IMR-90 (cell line): Measurements from ENCODE around the gene MROH8. TPM values are rescaled to one million over a fixed set of nuclear protein-coding genes. Genes with fewer than 3 reads are reported as not detected.

ENCODE experiments used
- ATAC-seq: fragments of 200-7000 bp; cut with Tn5 transposase; 2 replicates; pipeline ENCODE4 v1.9.1; 2020; ENCODE audit warnings: low read depth, mild to moderate bottlenecking, moderate library complexity
- BruUV-seq: library from RNA; stranded (reverse); fragments of 400-500 nt; replicated peaks from 2 replicates; lab custom pipeline; 2021; lab: Mats Ljungman, UMichigan
- CTCF ChIA-PET: fragments of 300-600 bp; formaldehyde crosslinking; extraction: SDS; loops from one replicate; lab custom pipeline; 2021; ENCODE audit warnings: antibody characterized with exemption; lab: Yijun Ruan, JAX
- POLR2A ChIA-PET: fragments of 300-600 bp; sonication (Branson Sonifier 250); formaldehyde crosslinking; loops from one replicate; lab custom pipeline; 2022; ENCODE audit warnings: antibody characterized with exemption; ENCODE audit not compliant: unreplicated experiment; lab: Charles Lee
- DNase-seq: peaks from one replicate; pipeline ENCODE4 v3.0.0; 2013
- H2AFZ ChIP-seq: replicated peaks from 2 replicates; pipeline ENCODE3; 2013; ENCODE audit warnings: low read length, mild to moderate bottlenecking; ENCODE audit not compliant: poor library complexity
- H2AK5ac ChIP-seq: 2 replicates; pipeline ENCODE4 v1.6.1; 2013; ENCODE audit warnings: low read depth, low read length, inconsistent platforms
- H2AK9ac ChIP-seq: replicated peaks from 2 replicates; pipeline ENCODE3; 2013; ENCODE audit warnings: mild to moderate bottlenecking, low read depth, low read length, moderate library complexity; ENCODE audit not compliant: poor library complexity
- H2BK120ac ChIP-seq: 2 replicates; pipeline ENCODE4 v1.6.1; 2013; ENCODE audit warnings: low read depth, low read length, inconsistent platforms
- H2BK15ac ChIP-seq: 3 replicates; pipeline ENCODE4 v1.6.1; 2013; ENCODE audit warnings: low read depth, low read length, inconsistent platforms
- H2BK20ac ChIP-seq: 2 replicates; pipeline ENCODE4 v1.6.1; 2013; ENCODE audit warnings: low read depth, mild to moderate bottlenecking, inconsistent platforms, low read length, moderate library complexity
- H2BK5ac ChIP-seq: 2 replicates; pipeline ENCODE4 v1.6.1; 2013; ENCODE audit warnings: mild to moderate bottlenecking, low read depth, low read length, inconsistent platforms; ENCODE audit not compliant: poor library complexity, severe bottlenecking
- H3K14ac ChIP-seq: replicated peaks from 2 replicates; pipeline ENCODE4 v1.6.1; 2013; ENCODE audit warnings: low read depth, low read length, inconsistent platforms
- H3K18ac ChIP-seq: 2 replicates; pipeline ENCODE4 v1.6.1; 2013; ENCODE audit warnings: low read depth, low read length, control low read depth
- H3K23ac ChIP-seq: 2 replicates; pipeline ENCODE4 v1.6.1; 2013; ENCODE audit warnings: low read depth, low read length, inconsistent platforms
- H3K27ac ChIP-seq: 2 replicates; pipeline ENCODE4 v1.5.1; 2013; ENCODE audit warnings: mild to moderate bottlenecking, control low read depth, low read length; ENCODE audit not compliant: insufficient read depth
- H3K27me3 ChIP-seq: 2 replicates; pipeline ENCODE4 v1.6.1; 2013; ENCODE audit warnings: low read length; ENCODE audit not compliant: control insufficient read depth, insufficient read depth
- H3K36me3 ChIP-seq: 2 replicates; pipeline ENCODE4 v1.6.1; 2013; ENCODE audit warnings: low read length, mixed read lengths; ENCODE audit not compliant: control insufficient read depth, insufficient read depth
- H3K4ac ChIP-seq: 2 replicates; pipeline ENCODE4 v1.6.1; 2013; ENCODE audit warnings: low read depth, low read length, inconsistent platforms
- H3K4me1 ChIP-seq: 2 replicates; pipeline ENCODE4 v1.6.1; 2013; ENCODE audit warnings: low read length, mixed read lengths; ENCODE audit not compliant: control insufficient read depth, insufficient read depth
- H3K4me2 ChIP-seq: 2 replicates; pipeline ENCODE4 v1.6.1; 2013; ENCODE audit warnings: low read depth, mild to moderate bottlenecking, control low read depth, low read length, moderate library complexity
- H3K4me3 ChIP-seq: 2 replicates; pipeline ENCODE4 v1.5.1; 2013; ENCODE audit warnings: low read depth, mild to moderate bottlenecking, control low read depth, low read length, moderate library complexity; ENCODE audit not compliant: insufficient read depth
- H3K56ac ChIP-seq: 2 replicates; pipeline ENCODE4 v1.6.1; 2013; ENCODE audit warnings: low read length, inconsistent platforms; ENCODE audit not compliant: insufficient read depth; ENCODE audit errors: extremely low read depth
- H3K79me1 ChIP-seq, 2 experiments: 2 replicates each; pipeline ENCODE4 v1.6.1; 2013; ENCODE audit warnings: low read length in 2 of 2, inconsistent platforms in 1 of 2, low read depth in 1 of 2
- H3K9ac ChIP-seq: 2 replicates; pipeline ENCODE4 v1.6.1; 2013; ENCODE audit warnings: low read depth, low read length, control low read depth
- H3K9me1 ChIP-seq: 2 replicates; pipeline ENCODE4 v1.6.1; 2013; ENCODE audit warnings: low read length, inconsistent platforms; ENCODE audit not compliant: insufficient read depth
- H3K9me3 ChIP-seq: 2 replicates; pipeline ENCODE4 v1.6.1; 2013; ENCODE audit warnings: low read length; ENCODE audit not compliant: control insufficient read depth, insufficient read depth
- H4K20me1 ChIP-seq: 2 replicates; pipeline ENCODE4 v1.6.1; 2013; ENCODE audit warnings: low read length, inconsistent platforms; ENCODE audit not compliant: insufficient read depth
- H4K5ac ChIP-seq: 2 replicates; pipeline ENCODE4 v1.6.1; 2013; ENCODE audit warnings: mild to moderate bottlenecking, low read depth, low read length, control low read depth
- H4K8ac ChIP-seq, 2 experiments: 2 replicates each; pipeline ENCODE4 v1.6.1; 2013; ENCODE audit warnings: low read depth in 2 of 2, low read length in 2 of 2, control low read depth in 1 of 2, inconsistent platforms in 1 of 2
- H4K91ac ChIP-seq: 2 replicates; pipeline ENCODE4 v1.6.1; 2013; ENCODE audit warnings: low read depth, low read length, inconsistent platforms; ENCODE audit not compliant: insufficient read depth
- CEBPB ChIP-seq: IDR thresholded peaks from 2 replicates; pipeline ENCODE4 v1.6.1; 2012; ENCODE audit warnings: low read depth, low read length, improper control_type of control experiment
- CHD1 ChIP-seq: IDR thresholded peaks from 2 replicates; pipeline ENCODE4 v1.6.1; 2012; ENCODE audit warnings: low read depth, low read length, improper control_type of control experiment
- FOS ChIP-seq: fragments of 150-350 bp; IDR thresholded peaks from 2 replicates; pipeline ENCODE4 v1.6.1; 2016; ENCODE audit warnings: low read depth, low read length
- MAZ ChIP-seq: IDR thresholded peaks from 2 replicates; pipeline ENCODE4 v1.6.1; 2012; ENCODE audit warnings: low read depth, mild to moderate bottlenecking, low read length, improper control_type of control experiment, moderate library complexity, borderline replicate concordance
- NFE2L2 ChIP-seq: fragments of 150-350 bp; IDR thresholded peaks from 2 replicates; pipeline ENCODE4 v1.6.1; 2016; ENCODE audit warnings: low read depth, mild to moderate bottlenecking, low read length
- POLR2A ChIP-seq: IDR thresholded peaks from 2 replicates; pipeline ENCODE4 v1.6.1; 2012; ENCODE audit warnings: mild to moderate bottlenecking, low read depth, low read length
- RAD21 ChIP-seq: IDR thresholded peaks from 2 replicates; pipeline ENCODE4 v1.6.1; 2012; ENCODE audit warnings: low read length, improper control_type of control experiment
- RCOR1 ChIP-seq: IDR thresholded peaks from 2 replicates; pipeline ENCODE4 v1.6.1; 2012; ENCODE audit warnings: mild to moderate bottlenecking, low read length, improper control_type of control experiment; ENCODE audit not compliant: insufficient replicate concordance
- RFX5 ChIP-seq: IDR thresholded peaks from 2 replicates; pipeline ENCODE4 v1.8.0; 2012; ENCODE audit warnings: low read depth, mild to moderate bottlenecking, low read length, moderate library complexity
- SMC3 ChIP-seq: fragments of 150-350 bp; IDR thresholded peaks from 2 replicates; pipeline ENCODE4 v1.6.1; 2016; ENCODE audit warnings: low read depth, mild to moderate bottlenecking, antibody characterized with exemption, low read length, moderate library complexity
- WGBS, 2 experiments: methylation state at CpG; one replicate each; pipeline versions ENCODE4 v1.1.5 to v1.1.7; 2013; ENCODE audit warnings: missing lambda C conversion rate in 2 of 2; ENCODE audit not compliant: insufficient read length in 1 of 2; ENCODE audit errors: extremely low coverage in 2 of 2; 5-methylcytosine and 5-hydroxymethylcytosine counted together
- dilution Hi-C: fragments of 300-500 bp; cut with HindIII; formaldehyde crosslinking; loops from one replicate; pipeline ENCODE4 v1.14.3; 2018; ENCODE audit warnings: low sequenced_read_pairs; ENCODE audit not compliant: unreplicated experiment
- in situ Hi-C: fragments of 300-500 bp; cut with MboI; formaldehyde crosslinking; loops from 3 replicates; pipeline ENCODE4 v1.14.3; 2019; ENCODE audit warnings: low sequenced_read_pairs, inconsistent platforms, mixed read lengths
- intact Hi-C: fragments of 100-400 bp; cut with micrococcal nuclease; formaldehyde crosslinking; loops from 2 replicates; pipeline ENCODE4 v1.10.0; 2022
- polyA plus RNA-seq, 3 experiments: library from polyadenylated mRNA; depleted of rRNA; stranded (reverse); fragments of >200 nt; gene quantifications; 2 replicates each; pipeline ENCODE4 v1.2.3, GENCODE V29; 2012; ENCODE audit warnings: low replicate concordance in 1 of 3
- total RNA-seq: library from RNA; depleted of rRNA; stranded (reverse); fragments of >200 nt; gene quantifications from 2 replicates; pipeline ENCODE4 v1.2.3, GENCODE V29; 2012
- TF ChIP-seq, protein P1 (sequence below): conservative IDR thresholded peaks from 2 replicates; pipeline ENCODE4 v1.5.1; 2012; ENCODE audit warnings: mild to moderate bottlenecking, low read depth, low read length, improper control_type of control experiment
- TF ChIP-seq, protein P2 (sequence below): fragments of 150-350 bp; IDR thresholded peaks from 2 replicates; pipeline ENCODE4 v1.6.1; 2017; ENCODE audit warnings: mild to moderate bottlenecking, antibody characterized with exemption, low read length, low read depth
- TF ChIP-seq, protein P3 (sequence below): fragments of 150-350 bp; IDR thresholded peaks from 2 replicates; pipeline ENCODE4 v1.6.1; 2016; ENCODE audit warnings: low read depth, mild to moderate bottlenecking, low read length, moderate library complexity, borderline replicate concordance

Gene MROH8
- total and polyA plus RNA-seq, 2 of the 4 experiments (the other 2 are of a cell fraction) = 1.3 to 1.8 TPM

DNA sequence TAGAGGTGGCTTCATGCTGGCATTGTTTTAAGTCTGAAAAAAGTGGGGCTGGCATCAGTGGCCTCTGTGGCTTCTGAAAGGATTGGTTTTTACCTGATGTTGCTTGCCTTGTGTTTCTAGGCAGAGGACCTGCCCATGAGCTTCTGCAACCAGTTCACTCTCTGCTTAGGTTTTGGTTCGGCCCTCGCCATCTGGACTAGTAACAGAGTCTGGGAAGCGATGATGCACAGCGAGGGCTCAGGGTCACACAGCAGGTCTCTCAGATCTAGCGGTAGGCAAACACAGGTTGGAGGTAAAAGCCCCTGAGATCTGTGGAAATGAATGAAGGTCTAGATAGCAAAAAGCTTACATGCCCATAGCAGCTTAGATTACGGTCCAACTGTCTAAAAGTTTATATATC lies 76.8 kb downstream of the MROH8 start:
- 79% methylated on average over 3 of the region's 6 CpGs; no CpG with 5 or more reads in 1 of the 2 experiments for WGBS, 2 experiments
- Histone ChIP-seq H2BK15ac (no peak overlapping the region), H3K23ac (no peak overlapping the region), H3K4me1 (no peaks in the 10 kb centered on the region), H3K4ac (no peak overlapping the region), H4K5ac (no peak overlapping the region), H4K20me1 (no peaks in the 10 kb centered on the region), H2AK5ac (no peak overlapping the region), H3K18ac (no peak overlapping the region), H3K27ac (no peak overlapping the region), H3K4me3 (no peak overlapping the region), H4K91ac (no peak overlapping the region), H3K4me2 (no peak overlapping the region), H3K9me1 (no peaks in the 10 kb centered on the region), H4K8ac (no peak overlapping the region), H2BK5ac (no peak overlapping the region), H3K9me3 (no peaks in the 10 kb centered on the region), H2BK120ac (no peak overlapping the region), H2AFZ (peak overlapping the region; percentile 24), H3K9ac (no peak overlapping the region), H3K36me3 (no peaks in the 10 kb centered on the region), H2AK9ac (no peak overlapping the region), H3K79me1 (no peaks in the 10 kb centered on the region), H3K27me3 (no peaks in the 10 kb centered on the region), H2BK20ac (no peak overlapping the region), H3K14ac (no peak overlapping the region), H3K56ac (no peak overlapping the region)
- ATAC-seq (no peak), DNase-seq (no peak)
- in situ Hi-C loops = no loop called here
- ChIA-PET CTCF (no interaction called here), POLR2A (no interaction called here)
- intact Hi-C loops = no loop called here
- TF ChIP-seq MAZ (no peak), RAD21 (no peak), CHD1 (no peak), POLR2A (no peak), CEBPB (no peak), FOS (no peak), RFX5 (no peak), NFE2L2 (no peak), SMC3 (no peak), RCOR1 (no peak)
- TF ChIP-seq, protein P1, sequence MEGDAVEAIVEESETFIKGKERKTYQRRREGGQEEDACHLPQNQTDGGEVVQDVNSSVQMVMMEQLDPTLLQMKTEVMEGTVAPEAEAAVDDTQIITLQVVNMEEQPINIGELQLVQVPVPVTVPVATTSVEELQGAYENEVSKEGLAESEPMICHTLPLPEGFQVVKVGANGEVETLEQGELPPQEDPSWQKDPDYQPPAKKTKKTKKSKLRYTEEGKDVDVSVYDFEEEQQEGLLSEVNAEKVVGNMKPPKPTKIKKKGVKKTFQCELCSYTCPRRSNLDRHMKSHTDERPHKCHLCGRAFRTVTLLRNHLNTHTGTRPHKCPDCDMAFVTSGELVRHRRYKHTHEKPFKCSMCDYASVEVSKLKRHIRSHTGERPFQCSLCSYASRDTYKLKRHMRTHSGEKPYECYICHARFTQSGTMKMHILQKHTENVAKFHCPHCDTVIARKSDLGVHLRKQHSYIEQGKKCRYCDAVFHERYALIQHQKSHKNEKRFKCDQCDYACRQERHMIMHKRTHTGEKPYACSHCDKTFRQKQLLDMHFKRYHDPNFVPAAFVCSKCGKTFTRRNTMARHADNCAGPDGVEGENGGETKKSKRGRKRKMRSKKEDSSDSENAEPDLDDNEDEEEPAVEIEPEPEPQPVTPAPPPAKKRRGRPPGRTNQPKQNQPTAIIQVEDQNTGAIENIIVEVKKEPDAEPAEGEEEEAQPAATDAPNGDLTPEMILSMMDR = no peak
- TF ChIP-seq, protein P2, sequence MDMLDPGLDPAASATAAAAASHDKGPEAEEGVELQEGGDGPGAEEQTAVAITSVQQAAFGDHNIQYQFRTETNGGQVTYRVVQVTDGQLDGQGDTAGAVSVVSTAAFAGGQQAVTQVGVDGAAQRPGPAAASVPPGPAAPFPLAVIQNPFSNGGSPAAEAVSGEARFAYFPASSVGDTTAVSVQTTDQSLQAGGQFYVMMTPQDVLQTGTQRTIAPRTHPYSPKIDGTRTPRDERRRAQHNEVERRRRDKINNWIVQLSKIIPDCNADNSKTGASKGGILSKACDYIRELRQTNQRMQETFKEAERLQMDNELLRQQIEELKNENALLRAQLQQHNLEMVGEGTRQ = no peak
- TF ChIP-seq, protein P3, sequence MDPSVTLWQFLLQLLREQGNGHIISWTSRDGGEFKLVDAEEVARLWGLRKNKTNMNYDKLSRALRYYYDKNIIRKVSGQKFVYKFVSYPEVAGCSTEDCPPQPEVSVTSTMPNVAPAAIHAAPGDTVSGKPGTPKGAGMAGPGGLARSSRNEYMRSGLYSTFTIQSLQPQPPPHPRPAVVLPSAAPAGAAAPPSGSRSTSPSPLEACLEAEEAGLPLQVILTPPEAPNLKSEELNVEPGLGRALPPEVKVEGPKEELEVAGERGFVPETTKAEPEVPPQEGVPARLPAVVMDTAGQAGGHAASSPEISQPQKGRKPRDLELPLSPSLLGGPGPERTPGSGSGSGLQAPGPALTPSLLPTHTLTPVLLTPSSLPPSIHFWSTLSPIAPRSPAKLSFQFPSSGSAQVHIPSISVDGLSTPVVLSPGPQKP = no peak
- dilution Hi-C loops = no loop called here
- no TSS peak for BruUV-seq
